Measurements from ENCODE around the gene KIAA1671.

GRCh38 chr22:25148149-25148691 is 195.7 kb downstream of the KIAA1671 start:
- TF ChIP-seq CTCF (IDR thresholded peaks at IDR 0.05; ENCODE audit: insufficient read depth, low read length, poor library complexity, severe bottlenecking) (no peak), EZH2phosphoT487 (conservative IDR thresholded peaks at IDR 0.05; ENCODE audit: low read length) (no peak)

Data from SU-DHL-6 (cell line).